Lower leg skin (tissue), 3 donors: ENCODE measurements around the gene CCDC81.

ENCODE experiments used
- POLR2A ChIP-seq, 2 donors: fragments of 450-650 bp; IDR thresholded peaks; one replicate each; pipeline ENCODE4 v1.6.1; 2016 to 2017; ENCODE audit warnings: antibody characterized with exemption in 2 of 2, mild to moderate bottlenecking in 1 of 2, moderate library complexity in 1 of 2
- TF ChIP-seq, protein P1 (sequence below), 3 donors: fragments of 450-650 bp; IDR thresholded peaks; one replicate each; pipeline ENCODE4 v1.5.1; 2016; ENCODE audit warnings: antibody characterized with exemption in 3 of 3, mild to moderate bottlenecking in 3 of 3, moderate library complexity in 2 of 3

DNA sequence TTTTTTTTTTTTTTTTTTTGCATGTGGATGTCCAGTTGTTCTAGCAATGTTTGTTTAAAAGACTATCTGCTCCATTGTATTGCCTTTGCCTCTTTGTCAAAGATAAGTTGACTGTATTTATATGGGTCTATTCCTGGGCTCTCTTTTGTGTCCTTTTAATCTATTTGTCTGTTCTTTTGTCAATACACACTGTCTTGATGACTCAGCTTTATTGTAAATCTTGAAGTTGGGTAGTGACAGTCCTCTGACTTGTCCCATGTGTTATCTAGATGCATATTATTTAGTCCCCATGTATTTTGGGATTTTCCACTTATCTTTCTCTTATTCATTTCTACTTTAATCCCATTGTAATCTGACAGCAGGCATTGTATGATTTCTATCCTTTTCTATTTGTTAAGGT, 3.3 kb downstream of the CCDC81 start:
- TF ChIP-seq, protein P1, sequence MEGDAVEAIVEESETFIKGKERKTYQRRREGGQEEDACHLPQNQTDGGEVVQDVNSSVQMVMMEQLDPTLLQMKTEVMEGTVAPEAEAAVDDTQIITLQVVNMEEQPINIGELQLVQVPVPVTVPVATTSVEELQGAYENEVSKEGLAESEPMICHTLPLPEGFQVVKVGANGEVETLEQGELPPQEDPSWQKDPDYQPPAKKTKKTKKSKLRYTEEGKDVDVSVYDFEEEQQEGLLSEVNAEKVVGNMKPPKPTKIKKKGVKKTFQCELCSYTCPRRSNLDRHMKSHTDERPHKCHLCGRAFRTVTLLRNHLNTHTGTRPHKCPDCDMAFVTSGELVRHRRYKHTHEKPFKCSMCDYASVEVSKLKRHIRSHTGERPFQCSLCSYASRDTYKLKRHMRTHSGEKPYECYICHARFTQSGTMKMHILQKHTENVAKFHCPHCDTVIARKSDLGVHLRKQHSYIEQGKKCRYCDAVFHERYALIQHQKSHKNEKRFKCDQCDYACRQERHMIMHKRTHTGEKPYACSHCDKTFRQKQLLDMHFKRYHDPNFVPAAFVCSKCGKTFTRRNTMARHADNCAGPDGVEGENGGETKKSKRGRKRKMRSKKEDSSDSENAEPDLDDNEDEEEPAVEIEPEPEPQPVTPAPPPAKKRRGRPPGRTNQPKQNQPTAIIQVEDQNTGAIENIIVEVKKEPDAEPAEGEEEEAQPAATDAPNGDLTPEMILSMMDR (IDR thresholded peaks at IDR 0.05): no peak
- no peak for TF ChIP-seq POLR2A (IDR thresholded peaks at IDR 0.05)
